Nephron progenitor cell (in vitro differentiated cells): ENCODE data around the gene SDK2.

ENCODE experiments used
- DNase-seq: peaks from one replicate; pipeline ENCODE4 v3.0.0; 2021
- H3K27ac Mint-ChIP-seq: 2 replicates; pipeline ENCODE4 v1.8.0; 2021; ENCODE audit warnings: mild to moderate bottlenecking, moderate library complexity, mixed read lengths
- H3K27me3 Mint-ChIP-seq: 2 replicates; pipeline ENCODE4 v1.8.0; 2021; ENCODE audit warnings: mild to moderate bottlenecking, low read depth, mixed read lengths; ENCODE audit not compliant: poor library complexity
- H3K36me3 Mint-ChIP-seq: 2 replicates; pipeline ENCODE4 v1.8.0; 2021; ENCODE audit warnings: low read depth, mixed read lengths
- H3K4me1 Mint-ChIP-seq: 2 replicates; pipeline ENCODE4 v1.8.0; 2021; ENCODE audit warnings: mixed read lengths
- H3K4me3 Mint-ChIP-seq: 2 replicates; pipeline ENCODE4 v1.8.0; 2021; ENCODE audit warnings: mild to moderate bottlenecking, moderate library complexity, mixed read lengths
- H3K9me3 Mint-ChIP-seq: 2 replicates; pipeline ENCODE4 v1.8.0; 2021; ENCODE audit warnings: mild to moderate bottlenecking, moderate library complexity, mixed read lengths
- TF ChIP-seq, protein P1 (sequence below): fragments of 200-600 bp; sonication (generic); IDR thresholded peaks from 2 replicates; pipeline ENCODE4 v1.5.0; 2021; ENCODE audit warnings: antibody characterized with exemption

Gene SDK2

DNA sequence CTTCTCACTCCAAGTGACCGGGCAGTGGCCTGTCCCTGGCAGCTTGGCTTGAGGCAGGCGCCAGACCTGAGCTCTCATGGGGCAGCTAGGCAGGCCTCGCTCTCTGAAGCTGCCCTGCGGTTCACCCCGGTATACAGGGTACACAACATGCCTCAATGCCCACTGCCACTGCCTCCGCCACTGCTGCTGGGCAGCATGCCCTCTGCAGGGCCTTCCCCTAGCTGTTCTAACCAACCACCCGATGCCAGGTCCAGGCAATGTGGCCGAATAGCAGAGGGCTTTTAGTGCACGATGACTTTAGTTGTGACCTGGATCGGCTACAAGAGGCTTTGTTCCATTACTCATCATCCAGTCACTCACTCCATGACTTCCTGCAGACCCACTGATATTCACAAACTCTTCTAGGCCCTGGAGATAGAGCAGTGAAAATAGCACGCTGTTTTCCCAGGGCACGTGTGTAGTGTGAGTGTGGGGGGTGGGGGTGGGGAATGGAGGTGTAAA lies 352.2 kb downstream of the SDK2 start:
- Mint-ChIP-seq H3K4me1 (peaks cover 62% of the 10 kb centered on the region), H3K27ac (no peak overlapping the region), H3K9me3 (no peaks in the 10 kb centered on the region), H3K36me3 (peaks cover 7% of the 10 kb centered on the region), H3K27me3 (peaks cover 3% of the 10 kb centered on the region), H3K4me3 (no peak overlapping the region)
- DNase-seq: no peak
- TF ChIP-seq, protein P1, sequence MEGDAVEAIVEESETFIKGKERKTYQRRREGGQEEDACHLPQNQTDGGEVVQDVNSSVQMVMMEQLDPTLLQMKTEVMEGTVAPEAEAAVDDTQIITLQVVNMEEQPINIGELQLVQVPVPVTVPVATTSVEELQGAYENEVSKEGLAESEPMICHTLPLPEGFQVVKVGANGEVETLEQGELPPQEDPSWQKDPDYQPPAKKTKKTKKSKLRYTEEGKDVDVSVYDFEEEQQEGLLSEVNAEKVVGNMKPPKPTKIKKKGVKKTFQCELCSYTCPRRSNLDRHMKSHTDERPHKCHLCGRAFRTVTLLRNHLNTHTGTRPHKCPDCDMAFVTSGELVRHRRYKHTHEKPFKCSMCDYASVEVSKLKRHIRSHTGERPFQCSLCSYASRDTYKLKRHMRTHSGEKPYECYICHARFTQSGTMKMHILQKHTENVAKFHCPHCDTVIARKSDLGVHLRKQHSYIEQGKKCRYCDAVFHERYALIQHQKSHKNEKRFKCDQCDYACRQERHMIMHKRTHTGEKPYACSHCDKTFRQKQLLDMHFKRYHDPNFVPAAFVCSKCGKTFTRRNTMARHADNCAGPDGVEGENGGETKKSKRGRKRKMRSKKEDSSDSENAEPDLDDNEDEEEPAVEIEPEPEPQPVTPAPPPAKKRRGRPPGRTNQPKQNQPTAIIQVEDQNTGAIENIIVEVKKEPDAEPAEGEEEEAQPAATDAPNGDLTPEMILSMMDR: no peak

DNA sequence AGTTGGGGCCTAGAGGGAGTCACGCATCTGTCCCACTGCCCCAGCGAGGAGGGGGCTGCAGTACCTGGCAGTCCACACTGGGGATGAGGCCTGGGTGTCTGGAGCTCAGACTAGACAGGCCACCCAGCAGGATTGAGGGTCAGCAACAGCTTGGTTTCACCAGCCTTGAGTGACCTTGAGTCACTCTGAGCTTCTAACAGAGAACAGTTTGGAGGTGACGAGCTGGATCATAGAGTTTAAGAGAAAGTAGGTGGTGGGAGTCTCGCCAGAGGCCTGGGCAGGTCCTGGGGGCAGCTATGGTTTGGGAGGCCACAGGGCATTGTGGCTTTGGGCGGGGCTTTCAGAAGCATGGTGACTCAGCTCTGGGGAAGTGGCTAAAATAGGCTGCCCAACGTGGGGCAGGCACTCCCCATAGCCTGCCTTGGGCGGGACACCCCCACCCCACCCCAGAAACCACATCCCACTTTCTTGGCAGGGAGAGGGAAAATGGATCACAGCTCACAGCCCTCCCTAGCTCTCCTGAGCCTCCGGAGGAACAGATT lies 352.9 kb downstream of the SDK2 start:
- Mint-ChIP-seq H3K27ac (peak overlapping the region; percentile 68), H3K4me1 (peaks cover 70% of the 10 kb centered on the region), H3K36me3 (peaks cover 14% of the 10 kb centered on the region), H3K4me3 (no peak overlapping the region), H3K27me3 (peaks cover 3% of the 10 kb centered on the region), H3K9me3 (no peaks in the 10 kb centered on the region)
- TF ChIP-seq, protein P1: no peak
- DNase-seq: no peak

DNA sequence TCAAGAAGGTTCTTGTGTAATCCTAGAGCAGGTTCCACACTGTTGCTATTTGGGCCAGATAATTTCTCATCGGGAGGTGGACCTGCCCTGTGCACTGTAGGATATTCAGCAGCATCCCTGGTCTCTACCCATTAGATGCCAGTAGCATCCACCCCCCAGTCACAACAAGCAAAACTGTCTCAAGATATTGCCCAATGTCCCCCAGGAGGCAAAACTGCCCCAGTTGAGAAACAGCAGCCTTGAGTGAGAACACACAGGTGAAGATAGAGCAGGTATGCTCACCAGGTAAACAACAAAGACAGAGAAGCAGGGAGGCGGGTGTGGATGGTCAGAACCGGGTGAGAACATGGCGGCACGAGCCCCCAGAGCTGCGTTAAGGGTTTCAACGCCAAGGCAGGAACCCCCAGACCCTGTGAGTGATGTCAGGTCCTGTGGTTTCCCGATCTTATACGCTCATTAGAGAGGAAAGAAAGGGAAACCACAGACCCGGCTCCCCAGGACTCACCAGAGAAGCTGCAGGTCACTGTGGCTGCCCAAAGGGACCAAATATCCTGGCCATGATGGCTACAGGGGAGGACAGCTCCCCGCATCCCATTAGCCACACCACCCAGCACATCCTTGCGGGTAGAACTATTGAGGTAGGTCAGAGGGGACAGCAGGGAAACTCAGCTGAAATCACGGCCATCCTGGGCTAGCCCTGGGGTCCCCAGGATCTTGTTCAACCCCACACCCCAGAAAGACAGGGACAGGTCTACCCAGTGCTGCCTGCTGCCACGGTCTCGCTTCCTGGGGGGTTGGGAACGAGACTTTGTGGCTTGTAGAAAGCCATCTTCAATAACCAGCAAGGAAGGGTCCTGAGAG lies 353.6 kb downstream of the SDK2 start:
- no peak for DNase-seq
- Mint-ChIP-seq H3K36me3 (peaks cover 19% of the 10 kb centered on the region), H3K4me3 (no peak overlapping the region), H3K27ac (peak overlapping the region; percentile 55), H3K4me1 (peaks cover 76% of the 10 kb centered on the region), H3K27me3 (peaks cover 3% of the 10 kb centered on the region), H3K9me3 (no peaks in the 10 kb centered on the region)
- TF ChIP-seq, protein P1: no peak

DNA sequence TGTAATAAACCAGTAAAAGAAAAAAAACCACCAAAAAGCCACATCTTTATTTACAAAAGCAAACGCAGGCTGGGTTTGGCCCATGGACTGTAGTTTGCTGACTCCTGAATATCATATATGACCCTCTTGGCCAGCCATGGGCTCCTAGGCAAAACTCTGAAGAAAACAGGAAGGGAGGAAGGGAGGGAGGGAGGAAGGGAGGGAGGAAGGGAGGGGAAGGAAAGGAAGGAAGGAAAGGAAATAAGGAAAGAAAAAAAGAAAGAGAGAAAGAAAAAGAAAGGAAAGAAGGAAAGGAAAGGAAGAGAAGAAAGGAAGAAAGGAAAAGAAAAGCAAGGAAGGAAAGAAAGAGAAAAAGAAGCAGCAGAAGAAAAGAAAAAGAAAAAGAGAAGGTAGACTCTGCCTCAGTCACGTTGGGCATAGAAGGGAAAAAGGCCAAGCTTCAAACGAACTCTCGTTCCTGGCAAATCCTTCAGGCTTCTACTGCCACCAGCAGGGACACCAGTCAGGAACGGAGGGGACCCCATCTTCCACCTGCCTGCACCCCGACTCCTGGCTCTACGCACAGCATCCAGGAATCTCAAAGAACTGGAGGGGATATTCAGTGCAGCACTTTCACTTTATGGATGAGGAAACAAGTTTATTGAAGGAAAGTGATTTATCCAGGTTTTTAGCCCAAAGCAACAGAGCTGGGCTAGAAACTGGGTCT lies 354.5 kb downstream of the SDK2 start:
- H3K4me3 Mint-ChIP-seq: no peak overlapping the region
- H3K9me3 Mint-ChIP-seq: no peaks in the 10 kb centered on the region
- H3K4me1 Mint-ChIP-seq: peaks cover 82% of the 10 kb centered on the region
- peaks cover 14% of the 10 kb centered on the region for H3K36me3 Mint-ChIP-seq
- peak overlapping the region; percentile 70 for H3K27ac Mint-ChIP-seq
- H3K27me3 Mint-ChIP-seq: peaks cover 3% of the 10 kb centered on the region
- TF ChIP-seq, protein P1: no peak
- DNase-seq: no peak

DNA sequence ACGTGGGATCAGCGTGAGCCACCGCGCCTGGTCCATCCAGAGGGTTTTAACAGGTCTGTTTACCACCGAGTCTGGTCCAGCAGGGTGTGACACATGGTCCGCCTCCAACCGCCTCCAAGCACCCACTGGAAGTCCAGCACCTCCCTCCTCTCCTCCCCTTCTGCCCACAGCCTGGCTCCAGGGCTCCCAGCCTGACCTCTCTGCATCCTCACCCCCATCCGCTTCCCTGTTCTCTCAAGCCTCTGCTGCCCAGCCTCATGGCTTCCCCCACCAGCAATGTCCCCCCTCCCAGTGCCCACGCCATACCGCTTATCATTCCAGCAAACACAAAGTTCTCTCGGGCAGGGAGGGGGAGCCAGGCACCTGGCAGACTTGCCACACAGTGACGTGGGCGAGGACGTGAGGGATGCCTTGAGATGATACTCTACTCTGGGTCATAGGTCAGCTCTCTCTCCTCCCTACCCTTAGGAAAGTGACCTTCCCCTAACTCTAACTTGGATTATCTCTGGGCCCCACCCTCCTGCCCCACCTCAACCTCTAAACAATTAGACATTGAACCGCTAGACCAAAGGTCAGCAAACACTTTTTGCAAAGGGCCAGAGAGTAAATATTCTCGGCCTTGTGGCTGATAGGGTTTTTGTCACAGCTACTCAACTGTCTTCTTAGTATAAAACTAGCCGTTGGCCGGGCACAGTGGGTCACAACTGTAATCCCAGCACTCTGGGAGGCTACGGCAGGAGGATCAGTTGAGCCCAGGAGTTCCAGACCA lies 355.5 kb downstream of the SDK2 start:
- no peak for DNase-seq
- Mint-ChIP-seq H3K36me3 (peaks cover 14% of the 10 kb centered on the region), H3K4me3 (no peak overlapping the region), H3K27ac (peak overlapping the region; percentile 70), H3K9me3 (no peaks in the 10 kb centered on the region), H3K27me3 (peaks cover 3% of the 10 kb centered on the region), H3K4me1 (peaks cover 90% of the 10 kb centered on the region)
- TF ChIP-seq, protein P1: no peak
